T-cell (primary cell): ENCODE measurements around the gene ALDH16A1. TPM values are rescaled to one million over a fixed set of nuclear protein-coding genes. Genes with fewer than 3 reads are reported as not detected.

Experiments used
- ATAC-seq, 4 experiments: fragments of 200-7000 bp in 3 of 4; fragments of 150-1000 bp in 1 of 4; cut with Tn5 transposase; replicated peaks in 1 of 4; 1 replicate in 3 of 4; 2 replicates in 1 of 4; pipeline ENCODE4 v1.10.0; 2021; ENCODE audit warnings: moderate library complexity in 3 of 4, mild to moderate bottlenecking in 2 of 4, moderate number of reproducible peaks in 1 of 4
- CTCF ChIA-PET, 2 donors: fragments of 300-600 bp; sonication (Branson Sonifier 250); formaldehyde crosslinking; loops; one replicate each; lab custom pipeline; 2022; ENCODE audit warnings: antibody characterized with exemption in 2 of 2; lab: Charles Lee
- POLR2A ChIA-PET, 2 donors: fragments of 300-600 bp; sonication (Branson Sonifier 250); formaldehyde crosslinking; loops; one replicate each; lab custom pipeline; 2022; ENCODE audit warnings: antibody characterized with exemption in 2 of 2; lab: Charles Lee
- DNase-seq, 35 experiments: peaks; one replicate each; pipeline versions ENCODE4 v3.0.0 to v3.0.0-alpha.2; 2013 to 2023
- H3K27ac ChIP-seq: one replicate; pipeline ENCODE4 v1.5.1; 2013; ENCODE audit warnings: low read length
- H3K27me3 ChIP-seq, 2 experiments: replicated peaks in 1 of 2; 1 replicate in 1 of 2; 2 replicates in 1 of 2; pipeline versions ENCODE4 v1.6.1 to v1.7.0; 2013; ENCODE audit warnings: low read length in 1 of 2, mixed read lengths in 1 of 2; ENCODE audit not compliant: control insufficient read depth in 2 of 2, insufficient read depth in 2 of 2; ENCODE audit errors: extremely low read depth in 1 of 2
- H3K36me3 ChIP-seq, 2 donors: 1 replicate in 1 of 2; 2 replicates in 1 of 2; pipeline versions ENCODE4 v1.6.1 to v1.7.0; 2013; ENCODE audit warnings: low read length in 1 of 2; ENCODE audit not compliant: control insufficient read depth in 2 of 2, insufficient read depth in 1 of 2; ENCODE audit errors: extremely low read depth in 1 of 2
- H3K4me1 ChIP-seq, 2 experiments: 1 replicate in 1 of 2; 2 replicates in 1 of 2; pipeline versions ENCODE4 v1.6.1 to v1.7.0; 2013; ENCODE audit warnings: low read length in 2 of 2, mixed read lengths in 1 of 2; ENCODE audit not compliant: insufficient read depth in 2 of 2, control insufficient read depth in 1 of 2; ENCODE audit errors: extremely low read depth in 1 of 2
- H3K4me3 ChIP-seq, 2 donors: 1 replicate in 1 of 2; 2 replicates in 1 of 2; pipeline versions ENCODE4 v1.5.1 to v1.7.0; 2013; ENCODE audit warnings: mild to moderate bottlenecking in 2 of 2, low read length in 1 of 2, moderate library complexity in 1 of 2; ENCODE audit not compliant: control insufficient read depth in 1 of 2; ENCODE audit errors: extremely low read depth in 1 of 2
- H3K9me3 ChIP-seq: 2 replicates; pipeline ENCODE4 v1.7.0; 2013
- H3K27ac Mint-ChIP-seq, 2 donors: one replicate each; pipeline ENCODE4 v1.8.0; 2020 to 2021; ENCODE audit warnings: mild to moderate bottlenecking in 2 of 2, mixed read lengths in 2 of 2
- H3K27me3 Mint-ChIP-seq, 2 donors: one replicate each; pipeline ENCODE4 v1.8.0; 2021 to 2022; ENCODE audit warnings: mixed read lengths in 2 of 2
- H3K36me3 Mint-ChIP-seq: one replicate; pipeline ENCODE4 v1.8.0; 2021; ENCODE audit warnings: mixed read lengths
- H3K4me1 Mint-ChIP-seq, 3 donors: one replicate each; pipeline ENCODE4 v1.8.0; 2020 to 2022; ENCODE audit warnings: mixed read lengths in 3 of 3, mild to moderate bottlenecking in 1 of 3
- H3K4me3 Mint-ChIP-seq, 3 donors: one replicate each; pipeline ENCODE4 v1.8.0; 2020 to 2022; ENCODE audit warnings: mild to moderate bottlenecking in 3 of 3, mixed read lengths in 3 of 3, moderate library complexity in 3 of 3
- H3K9me3 Mint-ChIP-seq, 3 donors: one replicate each; pipeline ENCODE4 v1.8.0; 2020 to 2022; ENCODE audit warnings: mixed read lengths in 3 of 3
- WGBS: methylation state at CpG from one replicate; pipeline ENCODE4 v1.1.5; 2013; ENCODE audit warnings: missing lambda C conversion rate; ENCODE audit not compliant: insufficient coverage; 5-methylcytosine and 5-hydroxymethylcytosine counted together
- total RNA-seq, 35 experiments: library from RNA in 6 of 35; stranded (reverse) in 6 of 35; fragments of 120-200 nt in 1 of 35; gene quantifications; one replicate each; pipeline versions ENCODE4 v1.2.1 to v1.2.4 and lab custom pipeline; 2013 to 2026

The ALDH16A1 gene
- total RNA-seq, 5 donors from 2014 or later (not counting 1 experiment from before 2014, with no cell fraction given): 32.8 to 57.2 (median 46.3) TPM

DNA sequence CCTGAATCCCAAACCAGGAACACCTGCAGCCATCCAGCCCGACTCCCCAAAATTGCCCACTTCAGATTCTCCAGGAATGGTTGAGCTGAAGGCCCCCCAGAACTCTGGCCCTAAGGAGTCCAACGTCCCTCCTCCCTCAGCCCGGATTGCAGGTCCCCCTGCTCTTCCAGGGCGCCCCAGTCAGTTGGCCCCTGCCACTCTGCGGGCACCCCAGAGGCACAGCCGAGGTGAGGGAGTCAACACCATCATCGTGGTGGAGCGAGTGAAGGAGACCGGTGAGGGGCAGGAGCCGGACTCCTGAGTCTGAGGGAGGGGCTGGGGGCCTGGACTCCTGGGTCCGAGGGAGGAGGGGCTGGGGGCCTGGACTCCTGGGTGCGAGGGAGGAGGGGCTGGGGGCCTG is 25.7 kb upstream of the ALDH16A1 start:
- Mint-ChIP-seq H3K27me3 (peaks cover 74 to 88% of the 10 kb centered on the region in 2 donors), H3K9me3 (no peaks in the 10 kb centered on the region), H3K4me1 (peaks cover 55 to 69% (median 67%) of the 10 kb centered on the region in 3 donors), H3K36me3 (peaks cover 6% of the 10 kb centered on the region), H3K27ac (peak overlapping the region in 1 of 2 donors; percentile 81), H3K4me3 (peak overlapping the region in 1 of 3 donors; percentile 62)
- Histone ChIP-seq H3K27me3 (peaks cover 17 to 99% of the 10 kb centered on the region in 2 experiments), H3K4me3 (no peak overlapping the region), H3K27ac (no peak overlapping the region), H3K4me1 (peaks cover 15 to 61% of the 10 kb centered on the region in 2 experiments), H3K9me3 (no peaks in the 10 kb centered on the region), H3K36me3 (no peaks in the 10 kb centered on the region)
- no peak for ATAC-seq
- WGBS: 47% methylated on average over 12 of the region's 12 CpGs
- DNase-seq: no peak
- CTCF ChIA-PET: interaction anchor here in 1 of 2 donors (0.6 to 0.7 kb wide), 2 partner anchors 79 to 123 kb away, joined by 3 read pairs; no protein-coding TSS in a partner anchor
- POLR2A ChIA-PET: no interaction called here

GRCh38 chr19:49427855-49428546 is 25.0 kb upstream of the ALDH16A1 start:
- Mint-ChIP-seq H3K4me3 (peak overlapping the region; percentile 47 to 62 (median 49)), H3K36me3 (peaks cover 6% of the 10 kb centered on the region), H3K27me3 (peaks cover 70 to 89% of the 10 kb centered on the region in 2 donors), H3K27ac (no peak overlapping the region), H3K9me3 (no peaks in the 10 kb centered on the region), H3K4me1 (peaks cover 54 to 67% (median 65%) of the 10 kb centered on the region in 3 donors)
- POLR2A ChIA-PET: interaction anchor here in 1 of 2 donors (0.6 kb wide), 1 partner anchor 34 kb away, joined by 3 read pairs; no protein-coding TSS in a partner anchor
- peaks cover 12 to 61% of the 10 kb centered on the region in 2 experiments for H3K4me1 ChIP-seq
- 4% methylated on average over 45 of the region's 45 CpGs for WGBS
- H3K4me3 ChIP-seq: peak overlapping the region in 1 of 2 donors; percentile 36
- no peaks in the 10 kb centered on the region for H3K9me3 ChIP-seq
- ATAC-seq (peak; percentile 28 to 48 (median 44)), DNase-seq (peak in 2 of 35 experiments; percentile 35 to 47)
- CTCF ChIA-PET: no interaction called here
- H3K36me3 ChIP-seq: no peaks in the 10 kb centered on the region
- H3K27ac ChIP-seq: no peak overlapping the region
- H3K27me3 ChIP-seq: peaks cover 13 to 99% of the 10 kb centered on the region in 2 experiments

GRCh38 chr19:49428547-49429451 is 24.2 kb upstream of the ALDH16A1 start:
- ATAC-seq: no peak
- Mint-ChIP-seq H3K4me1 (peaks cover 52 to 65% (median 64%) of the 10 kb centered on the region in 3 donors), H3K4me3 (peak overlapping the region; percentile 37 to 62 (median 49)), H3K27me3 (peaks cover 71 to 91% of the 10 kb centered on the region in 2 donors), H3K36me3 (peaks cover 6% of the 10 kb centered on the region), H3K9me3 (no peaks in the 10 kb centered on the region), H3K27ac (no peak overlapping the region)
- ChIA-PET POLR2A (no interaction called here), CTCF (interaction anchor here in 1 of 2 donors (0.7 kb wide), 1 partner anchor 88 kb away, joined by 3 read pairs; no protein-coding TSS in a partner anchor)
- Histone ChIP-seq H3K9me3 (no peaks in the 10 kb centered on the region), H3K27ac (no peak overlapping the region), H3K4me3 (peak overlapping the region in 1 of 2 donors; percentile 2), H3K27me3 (peaks cover 16 to 99% of the 10 kb centered on the region in 2 experiments), H3K36me3 (no peaks in the 10 kb centered on the region), H3K4me1 (peaks cover 7 to 61% of the 10 kb centered on the region in 2 experiments)
- DNase-seq: no peak
- WGBS: 31% methylated on average over 13 of the region's 29 CpGs

DNA sequence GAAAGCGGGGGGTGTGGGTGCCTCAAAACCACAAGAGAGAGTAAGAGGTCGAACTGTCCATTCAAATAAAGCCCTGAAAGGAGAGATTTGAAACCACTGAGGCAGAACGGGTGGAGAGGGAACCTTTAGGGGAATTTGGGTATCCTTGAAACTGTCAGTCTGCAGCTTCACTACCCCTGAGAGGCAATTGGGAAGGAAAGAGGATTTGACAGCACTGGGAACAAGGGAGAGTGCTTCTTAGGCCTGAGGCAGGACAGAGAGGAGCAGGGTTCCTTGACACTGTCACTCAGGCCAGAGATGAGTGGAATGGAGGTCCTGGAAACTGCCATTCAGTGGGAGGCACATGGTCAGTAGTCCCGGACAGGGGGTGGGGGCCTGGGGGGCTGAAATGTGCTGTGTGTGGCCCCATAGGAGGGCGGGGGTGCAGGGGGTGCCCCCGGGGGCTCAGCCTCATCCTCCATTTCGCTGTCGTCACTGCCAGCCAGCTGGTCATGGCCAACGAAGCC is 22.8 kb upstream of the ALDH16A1 start:
- H3K36me3 Mint-ChIP-seq: peaks cover 6% of the 10 kb centered on the region
- Histone ChIP-seq H3K4me1 (peaks cover 7 to 58% of the 10 kb centered on the region in 2 experiments), H3K27ac (no peak overlapping the region), H3K9me3 (no peaks in the 10 kb centered on the region), H3K4me3 (no peak overlapping the region), H3K36me3 (no peaks in the 10 kb centered on the region), H3K27me3 (peaks cover 16 to 100% of the 10 kb centered on the region in 2 experiments)
- ATAC-seq (no peak), DNase-seq (no peak)
- ChIA-PET POLR2A (no interaction called here), CTCF (no interaction called here)
- no peak overlapping the region for H3K4me3 Mint-ChIP-seq
- H3K4me1 Mint-ChIP-seq: peaks cover 43 to 53% (median 52%) of the 10 kb centered on the region in 3 donors
- WGBS: 57% methylated on average over 8 of the region's 9 CpGs
- H3K27me3 Mint-ChIP-seq: peaks cover 71 to 92% of the 10 kb centered on the region in 2 donors
- H3K27ac Mint-ChIP-seq: peak overlapping the region in 1 of 2 donors; percentile 32
- H3K9me3 Mint-ChIP-seq: no peaks in the 10 kb centered on the region

DNA sequence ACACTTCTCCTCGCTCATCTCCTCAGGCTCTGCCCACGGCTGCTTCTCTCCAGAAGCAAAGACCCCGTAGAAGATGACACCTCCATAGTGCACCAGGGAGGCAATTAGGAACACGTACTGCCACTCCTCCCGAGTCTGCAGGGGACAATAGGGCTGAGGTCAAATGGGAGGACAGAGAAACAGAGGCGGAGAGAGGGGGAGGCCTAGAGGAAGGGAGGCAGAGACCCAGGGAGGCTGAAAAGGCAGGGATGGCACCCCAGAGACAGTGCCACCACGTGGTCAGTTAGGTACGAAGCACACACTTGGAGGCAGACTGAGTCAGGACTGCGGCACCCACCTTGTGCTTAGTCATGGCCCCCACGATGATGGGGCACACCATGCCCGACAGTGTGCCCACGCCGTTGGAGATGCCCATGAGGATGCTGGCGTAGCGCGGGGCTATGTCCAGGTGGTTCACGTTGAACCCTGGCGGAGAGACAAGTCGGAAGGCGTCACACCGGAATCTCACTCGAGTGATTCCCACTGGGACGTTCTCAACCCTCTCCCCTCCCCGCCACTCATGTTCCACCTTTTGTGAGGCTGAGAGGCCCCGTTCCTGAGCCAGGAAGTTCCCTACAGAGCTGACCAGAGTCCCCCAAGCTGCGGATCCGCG is 22.2 kb upstream of the ALDH16A1 start:
- POLR2A ChIA-PET: no interaction called here
- Mint-ChIP-seq H3K4me1 (peaks cover 39 to 52% (median 48%) of the 10 kb centered on the region in 3 donors), H3K9me3 (no peaks in the 10 kb centered on the region), H3K27ac (peak overlapping the region in 1 of 2 donors; percentile 52), H3K27me3 (peaks cover 71 to 92% of the 10 kb centered on the region in 2 donors), H3K36me3 (peaks cover 6% of the 10 kb centered on the region), H3K4me3 (no peak overlapping the region)
- peaks cover 7 to 59% of the 10 kb centered on the region in 2 experiments for H3K4me1 ChIP-seq
- 55% methylated on average over 26 of the region's 28 CpGs for WGBS
- ATAC-seq (peak in 1 of 4 experiments; percentile 37), DNase-seq (peak in 1 of 35 experiments; percentile 48)
- H3K9me3 ChIP-seq: no peaks in the 10 kb centered on the region
- H3K27me3 ChIP-seq: peaks cover 13 to 100% of the 10 kb centered on the region in 2 experiments
- CTCF ChIA-PET: interaction anchor here in 1 of 2 donors (0.6 kb wide), 1 partner anchor 118 kb away, joined by 10 read pairs; no protein-coding TSS in a partner anchor
- H3K27ac ChIP-seq: no peak overlapping the region
- no peak overlapping the region for H3K4me3 ChIP-seq
- H3K36me3 ChIP-seq: no peaks in the 10 kb centered on the region
